CD4-positive, alpha-beta T cell treated with Interferon alpha-2 for 1 hour (primary cell): ENCODE measurements around the gene ANKRD39.
"Not testable (repeated sequence)": the region's sequence is repeated elsewhere in the genome, so short reads cannot be mapped to it uniquely, and the experiment has no call there.

Source experiments
- DNase-seq, 2 donors: peaks; one replicate each; pipeline ENCODE4 v3.0.0-alpha.2; 2020 to 2022

Gene ANKRD39

DNA sequence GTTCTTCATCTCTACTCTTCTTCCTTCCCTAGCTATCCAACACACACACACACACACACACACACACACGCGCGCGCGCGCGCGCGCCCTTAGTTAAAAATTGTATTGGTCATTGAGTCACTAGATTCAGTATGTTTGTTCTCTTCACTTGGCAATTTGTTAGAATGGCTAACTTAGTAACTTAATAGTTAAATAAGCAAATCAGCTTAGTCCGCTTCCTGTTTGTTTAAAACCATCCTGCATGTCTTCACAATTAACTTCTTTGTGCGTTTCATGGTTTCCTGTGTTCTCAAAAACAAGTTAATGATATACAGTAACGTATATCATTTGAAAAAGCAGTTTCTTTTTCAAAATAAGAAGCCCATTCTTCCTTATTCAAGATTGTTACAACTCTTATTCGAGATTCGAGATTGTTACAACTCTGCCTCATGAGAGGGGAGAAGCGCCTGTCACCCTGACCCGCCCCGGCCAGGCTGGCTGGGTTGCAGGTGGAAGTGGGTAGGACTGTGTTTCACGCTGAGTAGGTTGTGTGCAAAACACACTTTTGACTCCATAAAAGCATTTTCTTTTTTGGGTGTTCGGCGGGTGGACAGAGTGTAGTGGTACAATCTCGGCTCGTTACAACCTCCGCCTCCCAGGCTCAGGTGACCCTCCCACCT, 51.2 kb downstream of the ANKRD39 start:
- DNase-seq: peak; percentile 24 to 49

GRCh38 chr2:96805946-96806345, 51.9 kb downstream of the ANKRD39 start:
- not testable (repeated sequence) for DNase-seq

GRCh38 chr2:96804986-96805385, 52.8 kb downstream of the ANKRD39 start:
- no peak for DNase-seq

- DNase-seq: no peak
These were observed 55.1 kb downstream of the ANKRD39 start for GRCh38 chr2:96802721-96803120.

DNA sequence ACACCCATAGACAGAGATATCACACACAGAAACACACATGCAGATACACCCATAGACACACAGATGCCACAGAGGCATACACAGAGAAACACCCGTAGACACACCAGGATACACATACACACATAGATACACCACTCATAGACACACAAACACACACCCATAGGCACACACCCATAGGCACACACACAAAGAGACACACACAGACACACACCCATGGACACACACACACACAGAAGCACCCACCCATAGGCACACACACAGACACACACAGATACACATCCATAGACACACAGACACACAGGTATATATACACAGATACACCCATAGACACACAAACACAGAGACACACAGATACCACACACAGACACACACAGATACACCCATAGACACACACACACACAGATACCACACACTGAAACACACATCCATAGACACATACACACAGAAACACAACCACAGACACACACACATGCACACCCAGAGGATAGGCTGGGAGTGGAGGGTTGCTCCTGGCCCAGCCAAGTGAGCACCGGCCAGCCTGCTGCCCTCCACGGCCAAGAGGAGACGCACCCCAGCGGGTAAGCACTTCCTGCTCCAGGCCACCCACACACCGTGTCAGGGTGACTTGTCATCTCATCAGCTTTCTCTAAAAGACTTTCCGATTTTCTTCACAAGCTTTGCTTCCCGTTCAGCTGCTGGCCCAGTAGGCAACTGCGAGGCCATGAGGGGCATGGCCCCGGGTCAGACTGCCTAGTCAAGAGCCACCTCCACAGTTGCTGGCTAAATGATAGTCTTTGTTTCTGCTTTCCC, 55.8 kb downstream of the ANKRD39 start:
- peak in 1 of 2 donors; percentile 27 for DNase-seq

- DNase-seq: peak; percentile 65 to 78
These were observed 56.6 kb downstream of the ANKRD39 start for GRCh38 chr2:96801005-96801785.

DNA sequence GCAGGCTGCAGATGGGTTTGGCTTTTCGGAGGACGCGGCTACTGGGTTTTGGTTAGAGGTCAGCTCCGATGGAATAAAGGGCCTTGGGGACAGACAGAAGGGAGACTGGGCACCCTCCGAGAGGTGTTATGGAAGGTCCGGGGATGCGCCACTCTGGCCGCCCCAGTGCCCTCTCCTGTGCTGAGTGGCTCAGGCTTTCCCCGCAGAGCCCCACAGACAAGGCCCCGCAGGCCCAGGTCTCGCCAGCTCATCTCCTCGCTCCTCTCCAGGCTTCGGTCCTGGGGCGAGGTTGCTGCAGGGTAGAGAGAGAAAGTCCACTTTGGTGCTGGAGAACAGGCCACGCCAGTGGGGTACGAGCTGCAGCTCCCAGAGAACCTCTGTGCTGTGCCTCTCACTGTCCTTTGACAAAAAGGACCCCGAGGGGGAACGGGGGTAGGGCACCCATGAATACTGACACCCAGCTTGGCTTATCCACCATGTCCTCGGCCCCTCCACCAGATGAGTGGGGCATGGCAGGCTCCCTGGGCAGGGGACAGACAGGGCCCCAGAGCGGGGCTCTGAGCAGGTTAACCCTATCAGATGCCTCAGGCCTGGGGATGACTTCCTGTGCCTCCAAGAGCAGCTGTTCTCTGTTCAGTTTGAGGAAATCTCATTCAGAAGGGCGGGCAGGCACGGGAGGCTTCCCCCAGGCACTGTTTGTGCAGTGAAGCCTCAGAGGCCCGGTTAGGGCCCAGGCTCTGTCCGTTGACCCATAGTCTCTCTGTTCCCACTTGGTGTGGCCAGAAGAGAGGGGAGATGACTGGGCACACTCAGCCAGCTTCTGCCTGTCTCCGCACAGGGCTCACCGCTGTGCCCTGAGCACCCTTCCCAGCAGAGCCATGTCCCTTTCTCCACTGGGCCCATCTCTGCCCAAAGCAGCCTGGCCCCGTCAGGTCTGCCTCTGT, 57.5 kb downstream of the ANKRD39 start:
- no peak for DNase-seq

DNA sequence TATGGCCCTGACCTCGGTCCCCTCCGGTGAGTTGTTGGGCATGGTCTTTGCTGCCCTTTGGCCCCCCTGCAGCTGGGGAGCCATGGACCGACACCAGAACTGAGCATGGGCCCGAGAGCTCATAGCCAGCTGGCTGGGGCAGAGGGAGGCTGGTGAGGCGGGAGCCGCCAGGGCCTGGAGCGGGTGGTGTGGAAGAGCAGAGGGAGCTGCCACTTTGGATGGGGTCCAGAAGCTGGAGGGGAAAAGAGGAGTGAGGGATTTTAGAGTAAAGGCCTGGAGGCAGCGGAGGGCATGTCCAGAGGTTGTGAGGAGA, 58.2 kb downstream of the ANKRD39 start:
- DNase-seq: no peak

- no peak for DNase-seq
These were observed 58.8 kb downstream of the ANKRD39 start for GRCh38 chr2:96798733-96799622.
